IMR-90 (cell line): ENCODE measurements around the gene OR56B4. TPM values are rescaled to one million over a fixed set of nuclear protein-coding genes. Genes with fewer than 3 reads are reported as not detected.

Source experiments
- ATAC-seq: fragments of 200-7000 bp; cut with Tn5 transposase; 2 replicates; pipeline ENCODE4 v1.9.1; 2020; ENCODE audit warnings: low read depth, mild to moderate bottlenecking, moderate library complexity
- BruUV-seq: library from RNA; stranded (reverse); fragments of 400-500 nt; replicated peaks from 2 replicates; lab custom pipeline; 2021; lab: Mats Ljungman, UMichigan
- CTCF ChIA-PET: fragments of 300-600 bp; formaldehyde crosslinking; extraction: SDS; loops from one replicate; lab custom pipeline; 2021; ENCODE audit warnings: antibody characterized with exemption; lab: Yijun Ruan, JAX
- POLR2A ChIA-PET: fragments of 300-600 bp; sonication (Branson Sonifier 250); formaldehyde crosslinking; loops from one replicate; lab custom pipeline; 2022; ENCODE audit warnings: antibody characterized with exemption; ENCODE audit not compliant: unreplicated experiment; lab: Charles Lee
- DNase-seq: peaks from one replicate; pipeline ENCODE4 v3.0.0; 2013
- H2AFZ ChIP-seq: replicated peaks from 2 replicates; pipeline ENCODE3; 2013; ENCODE audit warnings: low read length, mild to moderate bottlenecking; ENCODE audit not compliant: poor library complexity
- H2AK5ac ChIP-seq: 2 replicates; pipeline ENCODE4 v1.6.1; 2013; ENCODE audit warnings: low read depth, low read length, inconsistent platforms
- H2AK9ac ChIP-seq: replicated peaks from 2 replicates; pipeline ENCODE3; 2013; ENCODE audit warnings: mild to moderate bottlenecking, low read depth, low read length, moderate library complexity; ENCODE audit not compliant: poor library complexity
- H2BK120ac ChIP-seq: 2 replicates; pipeline ENCODE4 v1.6.1; 2013; ENCODE audit warnings: low read depth, low read length, inconsistent platforms
- H2BK15ac ChIP-seq: 3 replicates; pipeline ENCODE4 v1.6.1; 2013; ENCODE audit warnings: low read depth, low read length, inconsistent platforms
- H2BK20ac ChIP-seq: 2 replicates; pipeline ENCODE4 v1.6.1; 2013; ENCODE audit warnings: low read depth, mild to moderate bottlenecking, inconsistent platforms, low read length, moderate library complexity
- H2BK5ac ChIP-seq: 2 replicates; pipeline ENCODE4 v1.6.1; 2013; ENCODE audit warnings: mild to moderate bottlenecking, low read depth, low read length, inconsistent platforms; ENCODE audit not compliant: poor library complexity, severe bottlenecking
- H3K14ac ChIP-seq: replicated peaks from 2 replicates; pipeline ENCODE4 v1.6.1; 2013; ENCODE audit warnings: low read depth, low read length, inconsistent platforms
- H3K18ac ChIP-seq: 2 replicates; pipeline ENCODE4 v1.6.1; 2013; ENCODE audit warnings: low read depth, low read length, control low read depth
- H3K23ac ChIP-seq: 2 replicates; pipeline ENCODE4 v1.6.1; 2013; ENCODE audit warnings: low read depth, low read length, inconsistent platforms
- H3K27ac ChIP-seq: 2 replicates; pipeline ENCODE4 v1.5.1; 2013; ENCODE audit warnings: mild to moderate bottlenecking, control low read depth, low read length; ENCODE audit not compliant: insufficient read depth
- H3K27me3 ChIP-seq: 2 replicates; pipeline ENCODE4 v1.6.1; 2013; ENCODE audit warnings: low read length; ENCODE audit not compliant: control insufficient read depth, insufficient read depth
- H3K36me3 ChIP-seq: 2 replicates; pipeline ENCODE4 v1.6.1; 2013; ENCODE audit warnings: low read length, mixed read lengths; ENCODE audit not compliant: control insufficient read depth, insufficient read depth
- H3K4ac ChIP-seq: 2 replicates; pipeline ENCODE4 v1.6.1; 2013; ENCODE audit warnings: low read depth, low read length, inconsistent platforms
- H3K4me1 ChIP-seq: 2 replicates; pipeline ENCODE4 v1.6.1; 2013; ENCODE audit warnings: low read length, mixed read lengths; ENCODE audit not compliant: control insufficient read depth, insufficient read depth
- H3K4me2 ChIP-seq: 2 replicates; pipeline ENCODE4 v1.6.1; 2013; ENCODE audit warnings: low read depth, mild to moderate bottlenecking, control low read depth, low read length, moderate library complexity
- H3K4me3 ChIP-seq: 2 replicates; pipeline ENCODE4 v1.5.1; 2013; ENCODE audit warnings: low read depth, mild to moderate bottlenecking, control low read depth, low read length, moderate library complexity; ENCODE audit not compliant: insufficient read depth
- H3K56ac ChIP-seq: 2 replicates; pipeline ENCODE4 v1.6.1; 2013; ENCODE audit warnings: low read length, inconsistent platforms; ENCODE audit not compliant: insufficient read depth; ENCODE audit errors: extremely low read depth
- H3K79me1 ChIP-seq, 2 experiments: 2 replicates each; pipeline ENCODE4 v1.6.1; 2013; ENCODE audit warnings: low read length in 2 of 2, inconsistent platforms in 1 of 2, low read depth in 1 of 2
- H3K9ac ChIP-seq: 2 replicates; pipeline ENCODE4 v1.6.1; 2013; ENCODE audit warnings: low read depth, low read length, control low read depth
- H3K9me1 ChIP-seq: 2 replicates; pipeline ENCODE4 v1.6.1; 2013; ENCODE audit warnings: low read length, inconsistent platforms; ENCODE audit not compliant: insufficient read depth
- H3K9me3 ChIP-seq: 2 replicates; pipeline ENCODE4 v1.6.1; 2013; ENCODE audit warnings: low read length; ENCODE audit not compliant: control insufficient read depth, insufficient read depth
- H4K20me1 ChIP-seq: 2 replicates; pipeline ENCODE4 v1.6.1; 2013; ENCODE audit warnings: low read length, inconsistent platforms; ENCODE audit not compliant: insufficient read depth
- H4K5ac ChIP-seq: 2 replicates; pipeline ENCODE4 v1.6.1; 2013; ENCODE audit warnings: mild to moderate bottlenecking, low read depth, low read length, control low read depth
- H4K8ac ChIP-seq, 2 experiments: 2 replicates each; pipeline ENCODE4 v1.6.1; 2013; ENCODE audit warnings: low read depth in 2 of 2, low read length in 2 of 2, control low read depth in 1 of 2, inconsistent platforms in 1 of 2
- H4K91ac ChIP-seq: 2 replicates; pipeline ENCODE4 v1.6.1; 2013; ENCODE audit warnings: low read depth, low read length, inconsistent platforms; ENCODE audit not compliant: insufficient read depth
- BHLHE40 ChIP-seq: fragments of 150-350 bp; IDR thresholded peaks from 2 replicates; pipeline ENCODE4 v1.6.1; 2016; ENCODE audit warnings: mild to moderate bottlenecking, low read depth, low read length
- CEBPB ChIP-seq: IDR thresholded peaks from 2 replicates; pipeline ENCODE4 v1.6.1; 2012; ENCODE audit warnings: low read depth, low read length, improper control_type of control experiment
- CHD1 ChIP-seq: IDR thresholded peaks from 2 replicates; pipeline ENCODE4 v1.6.1; 2012; ENCODE audit warnings: low read depth, low read length, improper control_type of control experiment
- CTCF ChIP-seq: conservative IDR thresholded peaks from 2 replicates; pipeline ENCODE4 v1.5.1; 2012; ENCODE audit warnings: mild to moderate bottlenecking, low read depth, low read length, improper control_type of control experiment
- ELK1 ChIP-seq: fragments of 150-350 bp; IDR thresholded peaks from 2 replicates; pipeline ENCODE4 v1.6.1; 2016; ENCODE audit warnings: low read depth, mild to moderate bottlenecking, low read length, moderate library complexity, borderline replicate concordance
- FOS ChIP-seq: fragments of 150-350 bp; IDR thresholded peaks from 2 replicates; pipeline ENCODE4 v1.6.1; 2016; ENCODE audit warnings: low read depth, low read length
- MAFK ChIP-seq: IDR thresholded peaks from 2 replicates; pipeline ENCODE4 v1.6.1; 2012; ENCODE audit warnings: low read depth, low read length, improper control_type of control experiment
- MAZ ChIP-seq: IDR thresholded peaks from 2 replicates; pipeline ENCODE4 v1.6.1; 2012; ENCODE audit warnings: low read depth, mild to moderate bottlenecking, low read length, improper control_type of control experiment, moderate library complexity, borderline replicate concordance
- MXI1 ChIP-seq: IDR thresholded peaks from 2 replicates; pipeline ENCODE4 v1.6.1; 2012; ENCODE audit warnings: low read depth, mild to moderate bottlenecking, low read length, moderate library complexity, borderline replicate concordance
- NFE2L2 ChIP-seq: fragments of 150-350 bp; IDR thresholded peaks from 2 replicates; pipeline ENCODE4 v1.6.1; 2016; ENCODE audit warnings: low read depth, mild to moderate bottlenecking, low read length
- POLR2A ChIP-seq: IDR thresholded peaks from 2 replicates; pipeline ENCODE4 v1.6.1; 2012; ENCODE audit warnings: mild to moderate bottlenecking, low read depth, low read length
- RAD21 ChIP-seq: IDR thresholded peaks from 2 replicates; pipeline ENCODE4 v1.6.1; 2012; ENCODE audit warnings: low read length, improper control_type of control experiment
- RCOR1 ChIP-seq: IDR thresholded peaks from 2 replicates; pipeline ENCODE4 v1.6.1; 2012; ENCODE audit warnings: mild to moderate bottlenecking, low read length, improper control_type of control experiment; ENCODE audit not compliant: insufficient replicate concordance
- RFX5 ChIP-seq: IDR thresholded peaks from 2 replicates; pipeline ENCODE4 v1.8.0; 2012; ENCODE audit warnings: low read depth, mild to moderate bottlenecking, low read length, moderate library complexity
- SMC3 ChIP-seq: fragments of 150-350 bp; IDR thresholded peaks from 2 replicates; pipeline ENCODE4 v1.6.1; 2016; ENCODE audit warnings: low read depth, mild to moderate bottlenecking, antibody characterized with exemption, low read length, moderate library complexity
- USF2 ChIP-seq: fragments of 150-350 bp; IDR thresholded peaks from 2 replicates; pipeline ENCODE4 v1.6.1; 2017; ENCODE audit warnings: mild to moderate bottlenecking, antibody characterized with exemption, low read length, low read depth
- WGBS, 2 experiments: methylation state at CpG; one replicate each; pipeline versions ENCODE4 v1.1.5 to v1.1.7; 2013; ENCODE audit warnings: missing lambda C conversion rate in 2 of 2; ENCODE audit not compliant: insufficient read length in 1 of 2; ENCODE audit errors: extremely low coverage in 2 of 2; 5-methylcytosine and 5-hydroxymethylcytosine counted together
- dilution Hi-C: fragments of 300-500 bp; cut with HindIII; formaldehyde crosslinking; loops from one replicate; pipeline ENCODE4 v1.14.3; 2018; ENCODE audit warnings: low sequenced_read_pairs; ENCODE audit not compliant: unreplicated experiment
- in situ Hi-C: fragments of 300-500 bp; cut with MboI; formaldehyde crosslinking; loops from 3 replicates; pipeline ENCODE4 v1.14.3; 2019; ENCODE audit warnings: low sequenced_read_pairs, inconsistent platforms, mixed read lengths
- intact Hi-C: fragments of 100-400 bp; cut with micrococcal nuclease; formaldehyde crosslinking; loops from 2 replicates; pipeline ENCODE4 v1.10.0; 2022
- polyA plus RNA-seq, 3 experiments: library from polyadenylated mRNA; depleted of rRNA; stranded (reverse); fragments of >200 nt; gene quantifications; 2 replicates each; pipeline ENCODE4 v1.2.3, GENCODE V29; 2012; ENCODE audit warnings: low replicate concordance in 1 of 3
- total RNA-seq: library from RNA; depleted of rRNA; stranded (reverse); fragments of >200 nt; gene quantifications from 2 replicates; pipeline ENCODE4 v1.2.3, GENCODE V29; 2012

The OR56B4 gene
- total and polyA plus RNA-seq, 2 of the 4 experiments (the other 2 are of a cell fraction), result not detected

- POLR2A ChIA-PET, result no interaction called here
- H3K4me2 ChIP-seq, result no peak overlapping the region
- H4K20me1 ChIP-seq, result no peaks in the 10 kb centered on the region
- H3K36me3 ChIP-seq, result no peaks in the 10 kb centered on the region
- ATAC-seq, result no peak
- in situ Hi-C loops, result no loop called here
- no CpG with 5 or more reads among the region's 5 CpGs for WGBS, 2 experiments
- H3K4me1 ChIP-seq, result no peaks in the 10 kb centered on the region
- no peak overlapping the region for H3K4me3 ChIP-seq
- no peak overlapping the region for H2BK20ac ChIP-seq
- H3K4ac ChIP-seq, result no peak overlapping the region
- H4K5ac ChIP-seq, result no peak overlapping the region
- H4K91ac ChIP-seq, result no peak overlapping the region
- CTCF ChIA-PET, result no interaction called here
- H3K9me3 ChIP-seq, result no peaks in the 10 kb centered on the region
- H3K27me3 ChIP-seq, result no peaks in the 10 kb centered on the region
- no peak for TF ChIP-seq USF2
- TF ChIP-seq FOS, result no peak
- TF ChIP-seq ELK1, result no peak
- no peak for TF ChIP-seq RFX5
- no peak for TF ChIP-seq CHD1
- no peak for TF ChIP-seq POLR2A
- no peak for TF ChIP-seq CEBPB
- no peak for TF ChIP-seq MAZ
- TF ChIP-seq MXI1, result no peak
- no peak for TF ChIP-seq RAD21
- no peak for TF ChIP-seq MAFK
- TF ChIP-seq SMC3, result no peak
- no peak for TF ChIP-seq NFE2L2
- no peak for TF ChIP-seq BHLHE40
- TF ChIP-seq CTCF, result no peak
- no peak for TF ChIP-seq RCOR1
- H2AK9ac ChIP-seq, result no peak overlapping the region
- no peak overlapping the region for H3K27ac ChIP-seq
- no peak overlapping the region for H3K9ac ChIP-seq
- H3K14ac ChIP-seq, result no peak overlapping the region
- no peak overlapping the region for H2BK15ac ChIP-seq
- H2BK120ac ChIP-seq, result no peak overlapping the region
- no peak overlapping the region for H3K23ac ChIP-seq
- dilution Hi-C loops, result no loop called here
- no peak overlapping the region for H4K8ac ChIP-seq
- H2BK5ac ChIP-seq, result no peak overlapping the region
- H3K79me1 ChIP-seq, result no peaks in the 10 kb centered on the region
- H2AK5ac ChIP-seq, result no peak overlapping the region
- H3K9me1 ChIP-seq, result no peaks in the 10 kb centered on the region
- H2AFZ ChIP-seq, result no peak overlapping the region
- no peak overlapping the region for H3K18ac ChIP-seq
- BruUV-seq, result no TSS peak
- DNase-seq, result no peak
- H3K56ac ChIP-seq, result no peak overlapping the region
- intact Hi-C loops, result no loop called here
Observed at GRCh38 chr11:6062691-6063358, 44.7 kb upstream of the OR56B4 start.
